Activated naive CD4-positive, alpha-beta T cell treated with anti-CD3 and anti-CD28 coated beads for 36 hours (primary cell): ENCODE measurements around the gene NEDD4L. TPM values are rescaled to one million over a fixed set of nuclear protein-coding genes. Genes with fewer than 3 reads are reported as not detected.
"Not testable (repeated sequence)": the region's sequence is repeated elsewhere in the genome, so short reads cannot be mapped to it uniquely, and the experiment has no call there.

Experiments
- CTCF ChIA-PET: fragments of 350-600 bp; sonication (Branson Sonifier 250); formaldehyde crosslinking; loops from one replicate; lab custom pipeline; 2021; ENCODE audit warnings: antibody characterized with exemption; lab: Charles Lee
- DNase-seq: peaks from one replicate; pipeline ENCODE4 v3.0.0-alpha.2; 2020
- H3K27ac Mint-ChIP-seq: one replicate; pipeline ENCODE4 v1.8.0; 2021; ENCODE audit warnings: mild to moderate bottlenecking, mixed read lengths
- H3K27me3 Mint-ChIP-seq: one replicate; pipeline ENCODE4 v1.8.0; 2021; ENCODE audit warnings: low read depth, mixed read lengths
- H3K36me3 Mint-ChIP-seq: one replicate; pipeline ENCODE4 v1.8.0; 2021; ENCODE audit warnings: low read depth, mixed read lengths
- H3K4me1 Mint-ChIP-seq: one replicate; pipeline ENCODE4 v1.8.0; 2021; ENCODE audit warnings: low read depth, mixed read lengths
- H3K4me3 Mint-ChIP-seq: one replicate; pipeline ENCODE4 v1.8.0; 2021; ENCODE audit warnings: mild to moderate bottlenecking, moderate library complexity, mixed read lengths
- H3K9me3 Mint-ChIP-seq: one replicate; pipeline ENCODE4 v1.8.0; 2021; ENCODE audit warnings: mixed read lengths
- intact Hi-C: fragments of 100-400 bp; cut with micrococcal nuclease; formaldehyde crosslinking; loops from one replicate; pipeline ENCODE4 v1.15.1; 2023
- total RNA-seq, 2 experiments: library from RNA; stranded (reverse); gene quantifications; one replicate each; pipeline ENCODE4 v1.2.3, GENCODE V29; 2021

Gene NEDD4L
- 1 to 10 TPM; 5.3 to 5.6 TPM for total RNA-seq

DNA sequence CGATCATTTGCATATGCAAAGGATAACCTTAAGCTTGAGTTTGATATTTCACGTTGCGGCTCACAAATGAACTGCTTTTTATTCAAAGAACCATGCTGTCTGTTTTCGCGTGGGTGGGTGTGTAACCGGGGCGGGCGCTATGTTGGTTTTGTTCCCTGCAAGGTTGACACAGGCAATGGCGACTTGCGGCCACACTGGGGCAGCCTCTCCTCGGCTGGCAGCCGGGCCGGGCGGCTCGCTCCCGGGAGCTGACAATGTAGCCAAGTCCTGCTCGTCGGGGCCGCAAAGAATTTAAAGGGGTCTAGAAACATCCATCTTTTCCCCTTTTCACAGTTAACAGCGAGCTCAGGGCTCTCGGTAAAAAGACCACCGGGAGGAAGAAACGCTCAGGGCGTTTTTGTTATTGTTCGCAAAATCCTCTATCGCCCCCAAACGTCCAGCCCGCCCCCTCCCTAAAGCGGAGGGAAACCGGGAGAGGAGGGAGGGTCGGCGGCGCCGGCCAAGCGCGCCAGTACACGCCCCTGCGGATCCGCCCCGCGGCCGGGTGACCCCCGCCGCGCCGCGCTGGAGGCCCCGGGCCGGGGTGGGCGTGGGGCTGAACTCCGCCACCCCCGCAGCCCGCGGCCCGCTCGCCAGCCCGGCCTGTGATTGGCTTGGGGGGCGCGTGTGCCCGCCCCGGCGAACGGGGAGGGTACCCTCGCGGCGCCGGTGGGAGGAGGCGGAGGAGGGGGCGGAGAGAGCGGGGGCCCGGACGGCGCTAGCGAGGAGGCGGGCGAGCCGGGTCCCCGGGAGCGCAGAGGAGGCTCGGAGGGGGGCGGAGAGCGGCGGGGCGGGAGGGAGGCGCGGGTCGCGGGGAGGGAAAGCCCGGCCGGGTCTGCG is at the start of gene NEDD4L:
Gene NEDD4L, plus strand, starts transcription at position 736 of the 879 bp plus-strand sequence. CDS start 435 bp downstream, outside the sequence.
- Mint-ChIP-seq H3K27me3 (peaks cover 10% of the 10 kb centered on the region), H3K4me3 (peak within 1 kb of the TSS; percentile 85), H3K27ac (no peak within 1 kb of the TSS), H3K9me3 (no peaks in the 10 kb centered on the region), H3K36me3 (no peaks in the 10 kb centered on the region), H3K4me1 (peaks cover 25% of the 10 kb centered on the region)
- CTCF ChIA-PET, result interaction anchor here (0.6 to 1.7 kb wide), 26 partner anchors 8 to 454 kb away, joined by 3 to 21 read pairs (median 4); no protein-coding TSS in a partner anchor
- intact Hi-C loops, result loop anchor here (1.0 to 10.0 kb wide), 12 partner anchors 37 to 1314 kb away; partner anchors contain the start of genes FECH and LMAN1
- DNase-seq, result peak; percentile 89

DNA sequence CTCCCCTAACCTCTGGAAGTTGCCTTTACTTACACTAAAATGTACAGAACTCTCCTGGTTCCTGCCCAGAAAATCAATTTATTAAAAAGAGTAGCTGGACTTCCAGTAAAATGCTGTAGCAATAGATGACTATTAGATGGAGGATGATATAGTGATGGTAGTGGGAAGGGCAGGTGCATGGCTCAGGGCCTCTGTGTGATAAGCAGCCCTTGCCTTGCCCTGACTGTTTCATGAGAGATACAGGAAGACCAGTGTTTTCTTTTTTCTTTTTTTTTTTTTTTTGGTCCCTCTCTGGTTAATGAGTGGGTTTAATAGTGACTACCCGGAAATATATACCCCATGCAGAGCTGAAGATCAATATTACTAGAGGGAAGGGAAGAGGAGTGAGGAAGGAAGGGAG is 48.7 kb upstream of the NEDD4L start:
- H3K27me3 Mint-ChIP-seq, result peaks cover 2% of the 10 kb centered on the region
- no peaks in the 10 kb centered on the region for H3K9me3 Mint-ChIP-seq
- intact Hi-C loops, result no loop called here
- H3K36me3 Mint-ChIP-seq, result no peaks in the 10 kb centered on the region
- no peak overlapping the region for H3K4me3 Mint-ChIP-seq
- CTCF ChIA-PET, result no interaction called here
- H3K4me1 Mint-ChIP-seq, result no peaks in the 10 kb centered on the region
- no peak for DNase-seq
- H3K27ac Mint-ChIP-seq, result no peak overlapping the region

- H3K27ac Mint-ChIP-seq, H3K9me3 Mint-ChIP-seq, H3K36me3 Mint-ChIP-seq, DNase-seq, H3K4me3 Mint-ChIP-seq, CTCF ChIA-PET, H3K4me1 Mint-ChIP-seq, H3K27me3 Mint-ChIP-seq, intact Hi-C loops: not testable (repeated sequence)
Observed at GRCh38 chr18:57996894-57997293, 47.1 kb upstream of the NEDD4L start.

DNA sequence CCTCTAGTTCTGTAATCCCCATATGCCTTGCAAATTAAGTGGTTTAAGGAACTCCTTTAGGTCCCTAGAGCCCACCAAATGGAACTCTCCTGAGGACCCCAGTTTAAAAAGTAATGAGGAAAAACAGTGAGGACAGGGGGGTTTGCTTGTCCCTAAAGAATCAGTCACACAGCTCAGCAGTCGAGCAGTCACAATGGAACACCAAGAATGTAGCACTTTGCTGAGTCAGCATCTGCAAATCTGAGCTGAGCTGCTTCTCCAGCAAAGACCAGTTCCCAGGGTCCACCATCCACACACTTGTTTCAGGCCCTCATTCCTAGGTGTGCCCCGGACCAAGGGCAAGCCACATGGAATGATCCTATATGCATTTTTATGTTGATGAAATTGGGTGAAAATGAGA is 46.2 kb upstream of the NEDD4L start:
- Mint-ChIP-seq H3K36me3 (no peaks in the 10 kb centered on the region), H3K4me1 (no peaks in the 10 kb centered on the region), H3K4me3 (no peak overlapping the region), H3K27me3 (peaks cover 9% of the 10 kb centered on the region), H3K27ac (no peak overlapping the region), H3K9me3 (no peaks in the 10 kb centered on the region)
- intact Hi-C loops, result no loop called here
- CTCF ChIA-PET, result no interaction called here
- DNase-seq, result no peak

DNA sequence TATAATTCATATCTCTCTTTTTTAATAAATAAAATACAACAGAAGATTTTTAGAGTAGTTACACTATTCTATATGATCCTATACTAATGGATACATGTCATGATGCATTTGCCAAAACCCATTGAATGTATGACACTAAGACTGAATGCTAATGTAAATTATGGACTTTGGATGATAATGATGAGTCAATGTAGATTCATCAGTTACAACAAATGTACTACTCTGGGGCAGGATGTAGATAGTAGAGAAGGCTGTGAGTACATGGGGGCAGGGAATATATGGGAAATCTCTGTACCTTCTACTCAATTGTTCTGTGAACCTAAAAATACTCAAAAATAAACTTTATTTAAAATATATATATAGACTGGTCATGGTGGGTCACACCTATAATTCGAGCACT is 45.6 kb upstream of the NEDD4L start:
- no peaks in the 10 kb centered on the region for H3K9me3 Mint-ChIP-seq
- H3K4me3 Mint-ChIP-seq, result no peak overlapping the region
- no peaks in the 10 kb centered on the region for H3K36me3 Mint-ChIP-seq
- no peak for DNase-seq
- CTCF ChIA-PET, result no interaction called here
- H3K4me1 Mint-ChIP-seq, result no peaks in the 10 kb centered on the region
- peaks cover 13% of the 10 kb centered on the region for H3K27me3 Mint-ChIP-seq
- intact Hi-C loops, result no loop called here
- no peak overlapping the region for H3K27ac Mint-ChIP-seq

- CTCF ChIA-PET, result interaction anchor here (0.7 to 1.7 kb wide), 2 partner anchors 8 to 922 kb away, joined by 3 read pairs; no protein-coding TSS in a partner anchor
Observed at GRCh38 chr18:58004317-58004716, 39.7 kb upstream of the NEDD4L start.

DNA sequence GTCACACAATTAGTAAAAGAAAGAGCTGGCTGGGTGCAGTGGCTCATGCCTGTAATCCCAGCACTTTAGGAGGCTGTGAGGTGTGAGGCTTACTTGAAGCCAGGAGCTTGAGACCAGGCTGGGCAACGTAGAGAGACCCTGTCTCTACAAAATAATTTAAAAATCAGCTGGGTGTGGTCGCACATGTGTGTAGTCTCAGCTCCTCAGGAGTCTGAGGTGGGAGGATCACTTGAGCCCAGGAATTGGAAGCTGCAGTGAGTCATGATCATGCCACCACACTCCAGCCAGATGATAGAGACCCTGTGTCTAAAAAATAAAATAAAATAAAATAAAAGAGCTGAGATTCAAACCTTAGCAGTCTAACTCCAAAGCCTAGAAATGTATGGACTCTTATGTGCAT is 39.0 kb upstream of the NEDD4L start:
- Mint-ChIP-seq H3K27ac (no peak overlapping the region), H3K4me3 (no peak overlapping the region), H3K27me3 (peaks cover 24% of the 10 kb centered on the region), H3K36me3 (no peaks in the 10 kb centered on the region), H3K9me3 (no peaks in the 10 kb centered on the region), H3K4me1 (no peaks in the 10 kb centered on the region)
- intact Hi-C loops, result no loop called here
- CTCF ChIA-PET, result interaction anchor here (1.7 kb wide), 1 partner anchor 7 kb away, joined by 3 read pairs; no protein-coding TSS in a partner anchor
- no peak for DNase-seq

More at GRCh38 chr18:58004317-58004716, 39.7 kb upstream of the NEDD4L start:
- Mint-ChIP-seq H3K4me3 (no peak overlapping the region), H3K27me3 (peaks cover 24% of the 10 kb centered on the region), H3K36me3 (no peaks in the 10 kb centered on the region), H3K4me1 (no peaks in the 10 kb centered on the region), H3K9me3 (no peaks in the 10 kb centered on the region), H3K27ac (no peak overlapping the region)
- DNase-seq, result no peak
- intact Hi-C loops, result no loop called here

- peak; percentile 6 for DNase-seq
- Mint-ChIP-seq H3K4me3 (no peak overlapping the region), H3K27ac (no peak overlapping the region), H3K9me3 (no peaks in the 10 kb centered on the region), H3K36me3 (no peaks in the 10 kb centered on the region), H3K4me1 (no peaks in the 10 kb centered on the region), H3K27me3 (peaks cover 24% of the 10 kb centered on the region)
- CTCF ChIA-PET, result no interaction called here
- intact Hi-C loops, result loop anchor here (1.0 kb wide), 2 partner anchors 37 to 168 kb away; no protein-coding TSS in a partner anchor
Observed at GRCh38 chr18:58005885-58006523, 38.0 kb upstream of the NEDD4L start.

GRCh38 chr18:58009166-58009565 is 34.9 kb upstream of the NEDD4L start:
- Mint-ChIP-seq H3K36me3 (no peaks in the 10 kb centered on the region), H3K4me3 (no peak overlapping the region), H3K27me3 (peaks cover 10% of the 10 kb centered on the region), H3K4me1 (no peaks in the 10 kb centered on the region), H3K9me3 (no peaks in the 10 kb centered on the region), H3K27ac (no peak overlapping the region)
- CTCF ChIA-PET, result no interaction called here
- intact Hi-C loops, result no loop called here
- DNase-seq, result no peak

- no peaks in the 10 kb centered on the region for H3K4me1 Mint-ChIP-seq
- no peak for DNase-seq
- no peaks in the 10 kb centered on the region for H3K9me3 Mint-ChIP-seq
- H3K4me3 Mint-ChIP-seq, result no peak overlapping the region
- H3K27ac Mint-ChIP-seq, result no peak overlapping the region
- no peaks in the 10 kb centered on the region for H3K36me3 Mint-ChIP-seq
- peaks cover 7% of the 10 kb centered on the region for H3K27me3 Mint-ChIP-seq
- intact Hi-C loops, result no loop called here
- CTCF ChIA-PET, result no interaction called here
Observed at GRCh38 chr18:58010265-58010664, 33.8 kb upstream of the NEDD4L start.

DNA sequence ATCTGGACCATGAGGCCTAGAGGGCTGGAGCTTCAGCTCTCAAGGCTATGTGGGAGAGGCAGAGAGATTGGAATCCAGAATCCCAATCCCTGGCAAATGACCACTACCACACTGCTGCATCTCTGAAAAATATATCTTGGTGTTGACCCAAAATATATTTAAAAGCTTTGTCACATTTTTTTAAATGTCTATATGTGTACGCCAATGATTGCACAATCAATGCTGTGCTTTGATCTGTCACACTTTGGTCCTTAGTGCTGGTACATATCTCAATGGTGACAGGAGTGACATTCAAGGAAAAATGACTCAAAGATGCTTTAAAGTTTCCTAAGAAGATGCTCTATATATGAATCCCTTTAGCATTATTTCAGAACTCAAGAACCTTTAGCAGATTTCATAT is 31.7 kb upstream of the NEDD4L start:
- intact Hi-C loops, result no loop called here
- CTCF ChIA-PET, result interaction anchor here (0.9 kb wide), 1 partner anchor 8 kb away, joined by 3 read pairs; no protein-coding TSS in a partner anchor
- no peak overlapping the region for H3K4me3 Mint-ChIP-seq
- no peaks in the 10 kb centered on the region for H3K36me3 Mint-ChIP-seq
- peaks cover 3% of the 10 kb centered on the region for H3K9me3 Mint-ChIP-seq
- no peak overlapping the region for H3K27ac Mint-ChIP-seq
- H3K27me3 Mint-ChIP-seq, result peaks cover 3% of the 10 kb centered on the region
- H3K4me1 Mint-ChIP-seq, result no peaks in the 10 kb centered on the region
- DNase-seq, result no peak
